ENCODE data around the gene ABI1.

GRCh38 chr10:26703974-26704373 lies 156.8 kb downstream of the ABI1 start:
- no peak for TF ChIP-seq EZH2 (IDR thresholded peaks at IDR 0.05; ENCODE audit: borderline replicate concordance, insufficient read depth, low read length, poor library complexity, severe bottlenecking)
- TF ChIP-seq, protein P1, sequence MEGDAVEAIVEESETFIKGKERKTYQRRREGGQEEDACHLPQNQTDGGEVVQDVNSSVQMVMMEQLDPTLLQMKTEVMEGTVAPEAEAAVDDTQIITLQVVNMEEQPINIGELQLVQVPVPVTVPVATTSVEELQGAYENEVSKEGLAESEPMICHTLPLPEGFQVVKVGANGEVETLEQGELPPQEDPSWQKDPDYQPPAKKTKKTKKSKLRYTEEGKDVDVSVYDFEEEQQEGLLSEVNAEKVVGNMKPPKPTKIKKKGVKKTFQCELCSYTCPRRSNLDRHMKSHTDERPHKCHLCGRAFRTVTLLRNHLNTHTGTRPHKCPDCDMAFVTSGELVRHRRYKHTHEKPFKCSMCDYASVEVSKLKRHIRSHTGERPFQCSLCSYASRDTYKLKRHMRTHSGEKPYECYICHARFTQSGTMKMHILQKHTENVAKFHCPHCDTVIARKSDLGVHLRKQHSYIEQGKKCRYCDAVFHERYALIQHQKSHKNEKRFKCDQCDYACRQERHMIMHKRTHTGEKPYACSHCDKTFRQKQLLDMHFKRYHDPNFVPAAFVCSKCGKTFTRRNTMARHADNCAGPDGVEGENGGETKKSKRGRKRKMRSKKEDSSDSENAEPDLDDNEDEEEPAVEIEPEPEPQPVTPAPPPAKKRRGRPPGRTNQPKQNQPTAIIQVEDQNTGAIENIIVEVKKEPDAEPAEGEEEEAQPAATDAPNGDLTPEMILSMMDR (IDR thresholded peaks at IDR 0.05; ENCODE audit: poor library complexity, severe bottlenecking): no peak
